LNCaP clone FGC (cell line): ENCODE measurements around the gene PTPRO.

Experiments used
- DNase-seq: peaks from one replicate; pipeline ENCODE4 v3.0.0-alpha.2; 2011; ENCODE audit warnings: low read depth
- H3K4me3 ChIP-seq: 2 replicates; pipeline ENCODE4 v1.5.1; 2011; ENCODE audit warnings: mild to moderate bottlenecking, low read depth, low read length, control low read depth
- CTCF ChIP-seq: IDR thresholded peaks from 2 replicates; pipeline ENCODE4 v1.5.1; 2012; ENCODE audit warnings: mild to moderate bottlenecking; ENCODE audit not compliant: control insufficient read depth, insufficient read depth; ENCODE audit errors: extremely low read depth

The PTPRO gene

DNA sequence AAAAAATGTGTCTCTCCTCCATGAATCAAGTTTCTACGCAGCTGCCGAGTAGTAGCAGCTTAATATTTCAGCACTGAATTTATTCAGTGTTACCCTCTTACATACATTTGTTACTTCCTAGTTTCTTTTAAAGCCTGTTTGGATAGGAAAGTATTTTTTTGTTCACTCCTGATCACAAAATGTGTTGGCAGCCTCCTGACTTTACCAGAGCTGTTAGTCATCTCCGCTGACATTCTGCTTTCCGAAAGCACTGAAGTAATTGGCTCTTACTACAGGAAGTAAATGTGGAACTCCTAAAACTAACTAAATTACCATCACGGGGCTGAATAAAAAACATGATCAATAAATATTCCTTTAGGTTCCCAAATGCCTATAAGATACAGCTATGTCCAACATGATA is 241.4 kb downstream of the PTPRO start:
- TF ChIP-seq CTCF: no peak
- DNase-seq: no peak
- no peak overlapping the region for H3K4me3 ChIP-seq

- no peak overlapping the region for H3K4me3 ChIP-seq
- no peak for TF ChIP-seq CTCF
- no peak for DNase-seq
Observed at GRCh38 chr12:15574353-15574752, 252.0 kb downstream of the PTPRO start.

DNA sequence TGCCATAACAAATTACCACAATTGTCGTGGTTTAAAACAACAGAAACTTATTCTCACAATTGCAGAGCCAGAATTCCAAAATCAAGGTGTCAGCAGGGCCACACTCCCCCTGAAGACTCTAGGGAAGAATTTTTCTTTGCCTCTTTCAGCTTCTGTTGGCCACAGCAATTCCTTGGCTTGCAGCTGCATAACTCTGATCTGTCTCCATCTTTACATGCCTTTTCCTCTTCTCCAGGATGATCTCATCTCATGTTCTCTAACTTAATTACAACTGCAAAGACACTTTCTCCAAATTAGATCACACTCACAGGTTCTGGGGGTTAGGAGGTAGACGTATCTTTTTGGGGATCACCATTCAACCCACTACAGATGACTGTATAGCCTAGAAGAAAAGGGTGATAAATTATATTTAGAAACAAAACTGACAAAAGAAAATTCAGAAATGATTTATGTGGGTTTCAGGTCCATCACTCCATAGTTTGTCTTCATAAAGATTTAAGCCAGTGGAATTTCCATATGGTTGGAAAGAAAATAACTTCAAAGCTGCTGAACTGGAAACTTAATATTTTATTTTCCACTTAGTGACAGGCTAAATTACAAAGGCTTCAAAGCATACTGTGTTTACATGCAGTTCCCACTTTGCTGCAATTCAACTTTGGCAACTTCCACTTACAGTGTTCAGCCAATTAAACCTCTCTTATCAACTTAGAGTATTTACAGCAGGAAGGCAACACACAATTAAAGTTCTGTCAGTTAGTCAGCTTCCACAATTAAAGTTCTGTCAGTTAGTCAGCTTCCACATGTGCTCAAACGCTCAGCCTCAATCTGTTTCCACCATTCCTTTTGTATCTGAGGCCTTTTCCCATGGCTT is 253.6 kb downstream of the PTPRO start:
- DNase-seq: no peak
- TF ChIP-seq CTCF: no peak
- no peak overlapping the region for H3K4me3 ChIP-seq

DNA sequence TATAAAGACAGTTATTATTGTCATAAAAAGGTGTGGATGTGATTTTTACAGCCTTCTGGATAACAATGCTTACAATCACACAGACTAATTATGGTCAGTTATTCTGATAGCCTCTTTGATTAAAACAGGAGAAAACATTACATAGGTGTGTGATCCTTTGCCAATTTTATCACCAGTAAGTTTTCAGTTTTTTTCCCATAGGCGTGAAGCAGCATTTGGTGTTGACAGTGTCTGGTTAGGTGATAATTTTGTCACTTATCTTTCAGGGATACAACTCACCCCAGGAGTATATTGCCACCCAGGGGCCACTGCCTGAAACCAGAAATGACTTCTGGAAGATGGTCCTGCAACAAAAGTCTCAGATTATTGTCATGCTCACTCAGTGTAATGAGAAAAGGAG is 258.1 kb downstream of the PTPRO start:
- no peak overlapping the region for H3K4me3 ChIP-seq
- DNase-seq: no peak
- 0 out of 2 replicates have a peak, but pooled peaks have one; percentile 11 for TF ChIP-seq CTCF

DNA sequence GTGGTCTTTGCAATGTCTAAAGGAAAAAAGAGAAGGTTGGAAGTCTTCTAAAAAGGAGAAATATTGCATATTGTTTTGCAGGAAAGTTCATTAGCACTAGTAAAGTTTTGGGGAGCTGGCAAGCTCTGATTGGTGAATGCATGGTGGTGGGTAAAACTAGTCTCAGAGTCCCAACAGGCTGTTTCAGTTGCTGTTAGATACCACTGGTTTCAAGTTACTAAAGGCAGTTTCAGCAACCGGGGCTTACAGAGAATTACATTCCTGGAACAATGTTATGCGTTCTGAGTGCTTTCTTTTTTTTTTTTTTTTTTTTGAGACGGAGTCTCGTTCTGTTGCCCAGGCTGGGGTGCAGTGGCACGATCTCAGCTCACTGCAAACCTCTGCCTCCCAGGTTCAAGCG is 258.7 kb downstream of the PTPRO start:
- DNase-seq: no peak
- TF ChIP-seq CTCF: no peak
- H3K4me3 ChIP-seq: no peak overlapping the region

DNA sequence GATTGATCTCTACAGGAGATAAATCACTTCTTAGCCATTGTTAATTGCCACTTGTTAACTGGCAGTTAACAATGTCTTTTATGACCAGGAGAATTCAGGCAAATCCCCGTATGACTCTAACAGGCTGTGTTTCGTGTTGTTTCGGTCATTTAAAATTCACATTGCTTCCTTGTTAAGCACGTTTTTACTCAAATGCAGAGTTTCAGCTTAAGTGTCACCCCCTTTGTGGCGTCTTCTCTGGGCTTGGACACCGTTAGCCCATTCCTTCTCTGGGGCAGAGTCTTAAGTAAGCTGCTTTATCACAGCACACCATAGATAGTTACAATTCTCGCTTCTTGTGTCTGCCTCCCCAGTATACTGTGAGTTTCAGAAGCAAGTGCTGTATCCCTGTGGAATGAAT is 261.5 kb downstream of the PTPRO start:
- no peak overlapping the region for H3K4me3 ChIP-seq
- no peak for TF ChIP-seq CTCF
- no peak for DNase-seq
